Measurements from ENCODE around the gene OR10P1. TPM values are rescaled to one million over a fixed set of nuclear protein-coding genes. Genes with fewer than 3 reads are reported as not detected.
"Not testable (repeated sequence)": the region's sequence is repeated elsewhere in the genome, so short reads cannot be mapped to it uniquely, and the experiment has no call there.

The OR10P1 gene, protein sequence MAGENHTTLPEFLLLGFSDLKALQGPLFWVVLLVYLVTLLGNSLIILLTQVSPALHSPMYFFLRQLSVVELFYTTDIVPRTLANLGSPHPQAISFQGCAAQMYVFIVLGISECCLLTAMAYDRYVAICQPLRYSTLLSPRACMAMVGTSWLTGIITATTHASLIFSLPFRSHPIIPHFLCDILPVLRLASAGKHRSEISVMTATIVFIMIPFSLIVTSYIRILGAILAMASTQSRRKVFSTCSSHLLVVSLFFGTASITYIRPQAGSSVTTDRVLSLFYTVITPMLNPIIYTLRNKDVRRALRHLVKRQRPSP
- not detected in 2 replicates for total RNA-seq (2014; rRNA removed; shearing (Covaris generic))
- total RNA-seq (2022): not detected in 2 replicates
- not detected for Bru-seq, nascent RNA
- BruChase-seq, experiment 1, labeled RNA remaining after a 6-hour chase: not detected
- BruChase-seq, experiment 2, labeled RNA remaining after a 2-hour chase: not detected
- long read RNA-seq: 0 reads

DNA sequence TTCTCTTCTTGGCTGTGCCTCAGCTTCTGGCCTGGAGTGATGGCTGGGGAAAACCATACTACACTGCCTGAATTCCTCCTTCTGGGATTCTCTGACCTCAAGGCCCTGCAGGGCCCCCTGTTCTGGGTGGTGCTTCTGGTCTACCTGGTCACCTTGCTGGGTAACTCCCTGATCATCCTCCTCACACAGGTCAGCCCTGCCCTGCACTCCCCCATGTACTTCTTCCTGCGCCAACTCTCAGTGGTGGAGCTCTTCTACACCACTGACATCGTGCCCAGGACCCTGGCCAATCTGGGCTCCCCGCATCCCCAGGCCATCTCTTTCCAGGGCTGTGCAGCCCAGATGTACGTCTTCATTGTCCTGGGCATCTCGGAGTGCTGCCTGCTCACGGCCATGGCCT, at the start of gene OR10P1:
TSS of gene OR10P1 (plus strand) at position 40 of the 400 bp plus-strand sequence. CDS start at position 40, 0 bp downstream.
- intact Hi-C loops (cut with micrococcal nuclease; ENCODE audit: unreplicated experiment): no loop called here
- no TSS peak for BruUV-seq (replicated peaks)

DNA sequence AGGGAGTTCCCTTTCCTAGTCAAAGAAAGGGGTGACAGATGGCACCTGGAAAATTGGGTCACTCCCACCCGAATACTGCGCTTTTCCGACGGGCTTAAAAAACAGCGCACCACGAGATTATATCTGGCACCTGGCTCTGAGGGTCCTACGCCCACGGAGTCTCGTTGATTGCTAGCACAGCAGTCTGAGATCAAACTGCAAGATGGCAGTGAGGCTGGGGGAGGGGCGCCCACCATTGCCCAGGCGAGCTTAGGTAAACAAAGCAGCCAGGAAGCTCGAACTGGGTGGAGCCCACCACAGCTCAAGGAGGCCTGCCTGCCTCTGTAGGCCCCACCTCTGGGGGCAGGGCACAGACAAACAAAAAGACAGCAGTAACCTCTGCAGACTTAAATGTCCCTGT, 46.5 kb upstream of the OR10P1 start:
- H3K4me1 ChIP-seq (ENCODE audit: insufficient read depth, low read length, poor library complexity, severe bottlenecking); POLR2A ChIA-PET; H3K9me2 ChIP-seq (ENCODE audit: insufficient read depth, low read length); H3K4me2 ChIP-seq (ENCODE audit: low read length); H3K79me2 ChIP-seq (ENCODE audit: insufficient read depth, low read depth, low read length); DNase-seq (ENCODE audit: low spot score); H3K27ac ChIP-seq (ENCODE audit: low read depth, low read length, poor library complexity, severe bottlenecking); BruUV-seq (replicated peaks); H3K4me3 ChIP-seq (ENCODE audit: low read depth, low read length, poor library complexity, severe bottlenecking); H3K36me3 ChIP-seq (ENCODE audit: insufficient read depth, low read length); H3K9me3 ChIP-seq (ENCODE audit: low read length); intact Hi-C loops (cut with micrococcal nuclease; ENCODE audit: unreplicated experiment); CTCF ChIA-PET (ENCODE audit: unreplicated experiment); H2AFZ ChIP-seq (ENCODE audit: low read length); H4K20me1 ChIP-seq (ENCODE audit: insufficient read depth, low read length): not testable (repeated sequence)

More for the DNA sequence above, at the start of gene OR10P1:
- ChIA-PET CTCF (ENCODE audit: unreplicated experiment) (no interaction called here), POLR2A (interaction anchor here (0.6 kb wide), 1 partner anchor 229 kb away, joined by 4 read pairs; no protein-coding TSS in a partner anchor)
- H3K79me2 ChIP-seq (ENCODE audit: insufficient read depth, low read depth, low read length): no peaks in the 10 kb centered on the region
- no peaks in the 10 kb centered on the region for H3K9me3 ChIP-seq (ENCODE audit: low read length)
- no peaks in the 10 kb centered on the region for H3K36me3 ChIP-seq (ENCODE audit: insufficient read depth, low read length)
- H4K20me1 ChIP-seq (ENCODE audit: insufficient read depth, low read length): no peaks in the 10 kb centered on the region
- no peak within 1 kb of the TSS for H2AFZ ChIP-seq (ENCODE audit: low read length)
- no peak for TF ChIP-seq EZH2phosphoT487 (IDR thresholded peaks at IDR 0.05; ENCODE audit: borderline replicate concordance, low read depth, low read length)
- H3K4me3 ChIP-seq (ENCODE audit: low read depth, low read length, poor library complexity, severe bottlenecking): no peak within 1 kb of the TSS
- no peak within 1 kb of the TSS for H3K4me2 ChIP-seq (ENCODE audit: low read length)
- H3K9me2 ChIP-seq (ENCODE audit: insufficient read depth, low read length): no peaks in the 10 kb centered on the region
- H3K4me1 ChIP-seq (ENCODE audit: insufficient read depth, low read length, poor library complexity, severe bottlenecking): peaks cover 3% of the 10 kb centered on the region
- DNase-seq (ENCODE audit: low spot score): no peak
- no peak within 1 kb of the TSS for H3K27ac ChIP-seq (ENCODE audit: low read depth, low read length, poor library complexity, severe bottlenecking)

DNA sequence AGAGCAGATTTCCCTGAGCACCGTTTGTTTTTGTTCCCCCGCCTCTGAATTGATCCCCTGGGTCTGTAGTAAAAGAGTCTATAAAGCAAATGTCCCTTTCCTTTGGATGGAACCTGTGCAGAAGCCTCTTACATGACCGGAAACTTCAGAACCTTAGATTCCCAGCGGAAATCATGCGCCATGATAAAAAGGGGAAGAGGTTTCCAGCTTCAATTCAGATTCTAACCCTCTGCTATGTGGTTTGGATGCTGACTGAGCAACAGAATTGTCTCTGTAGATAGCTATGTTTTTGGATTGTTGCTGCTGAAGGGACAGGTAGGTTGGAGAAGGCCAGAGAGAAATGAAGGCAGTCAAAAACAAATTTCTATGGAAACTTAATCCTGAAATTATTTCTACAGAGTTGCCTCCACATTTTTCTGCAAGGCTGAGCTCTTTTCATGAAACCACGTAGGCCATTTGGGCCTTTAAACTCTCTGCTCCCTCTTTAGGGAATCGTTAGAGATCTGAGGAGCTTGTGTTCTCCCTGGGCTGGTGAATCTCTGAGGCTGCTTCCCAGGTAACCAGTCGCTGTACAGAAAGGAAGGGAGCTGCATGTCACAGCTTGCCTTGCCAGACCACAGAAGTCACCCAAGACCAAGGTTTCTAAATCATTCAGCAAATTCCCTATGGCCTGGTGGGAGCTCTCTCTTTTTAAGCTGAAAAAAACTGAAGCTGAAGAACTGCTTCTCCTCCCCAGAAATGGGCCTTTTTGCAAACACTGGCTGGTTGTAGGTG, 28.7 kb upstream of the OR10P1 start:
- POLR2A ChIA-PET: interaction anchor here (1.0 kb wide), 1 partner anchor 484 kb away, joined by 3 read pairs; no protein-coding TSS in a partner anchor
- H3K9me3 ChIP-seq (ENCODE audit: low read length): no peaks in the 10 kb centered on the region
- intact Hi-C loops (cut with micrococcal nuclease; ENCODE audit: unreplicated experiment): no loop called here
- no peak overlapping the region for H3K4me2 ChIP-seq (ENCODE audit: low read length)
- no peaks in the 10 kb centered on the region for H3K36me3 ChIP-seq (ENCODE audit: insufficient read depth, low read length)
- H4K20me1 ChIP-seq (ENCODE audit: insufficient read depth, low read length): no peaks in the 10 kb centered on the region
- no peaks in the 10 kb centered on the region for H3K4me1 ChIP-seq (ENCODE audit: insufficient read depth, low read length, poor library complexity, severe bottlenecking)
- CTCF ChIA-PET (ENCODE audit: unreplicated experiment): no interaction called here
- BruUV-seq (replicated peaks): no TSS peak
- DNase-seq (ENCODE audit: low spot score): no peak
- H2AFZ ChIP-seq (ENCODE audit: low read length): no peak overlapping the region
- no peak overlapping the region for H3K4me3 ChIP-seq (ENCODE audit: low read depth, low read length, poor library complexity, severe bottlenecking)
- no peaks in the 10 kb centered on the region for H3K9me2 ChIP-seq (ENCODE audit: insufficient read depth, low read length)
- H3K27ac ChIP-seq (ENCODE audit: low read depth, low read length, poor library complexity, severe bottlenecking): no peak overlapping the region
- no peaks in the 10 kb centered on the region for H3K79me2 ChIP-seq (ENCODE audit: insufficient read depth, low read depth, low read length)
- TF ChIP-seq, protein P1, sequence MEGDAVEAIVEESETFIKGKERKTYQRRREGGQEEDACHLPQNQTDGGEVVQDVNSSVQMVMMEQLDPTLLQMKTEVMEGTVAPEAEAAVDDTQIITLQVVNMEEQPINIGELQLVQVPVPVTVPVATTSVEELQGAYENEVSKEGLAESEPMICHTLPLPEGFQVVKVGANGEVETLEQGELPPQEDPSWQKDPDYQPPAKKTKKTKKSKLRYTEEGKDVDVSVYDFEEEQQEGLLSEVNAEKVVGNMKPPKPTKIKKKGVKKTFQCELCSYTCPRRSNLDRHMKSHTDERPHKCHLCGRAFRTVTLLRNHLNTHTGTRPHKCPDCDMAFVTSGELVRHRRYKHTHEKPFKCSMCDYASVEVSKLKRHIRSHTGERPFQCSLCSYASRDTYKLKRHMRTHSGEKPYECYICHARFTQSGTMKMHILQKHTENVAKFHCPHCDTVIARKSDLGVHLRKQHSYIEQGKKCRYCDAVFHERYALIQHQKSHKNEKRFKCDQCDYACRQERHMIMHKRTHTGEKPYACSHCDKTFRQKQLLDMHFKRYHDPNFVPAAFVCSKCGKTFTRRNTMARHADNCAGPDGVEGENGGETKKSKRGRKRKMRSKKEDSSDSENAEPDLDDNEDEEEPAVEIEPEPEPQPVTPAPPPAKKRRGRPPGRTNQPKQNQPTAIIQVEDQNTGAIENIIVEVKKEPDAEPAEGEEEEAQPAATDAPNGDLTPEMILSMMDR (conservative IDR thresholded peaks at IDR 0.05; ENCODE audit: low read length): no peak
- TF ChIP-seq EZH2phosphoT487 (IDR thresholded peaks at IDR 0.05; ENCODE audit: borderline replicate concordance, low read depth, low read length): no peak

Data from OCI-LY7 (cell line).